ENCODE measurements around the gene PRKCH.

- TF ChIP-seq CTCF (IDR thresholded peaks at IDR 0.05; ENCODE audit: poor library complexity): no peak
- no peak for TF ChIP-seq EZH2 (IDR thresholded peaks at IDR 0.05; ENCODE audit: borderline replicate concordance)
Observed at GRCh38 chr14:61575126-61575525, 253.7 kb downstream of the PRKCH start.

Measured in hepatocyte (in vitro differentiated cells).